ENCODE data around the gene RFX5.

The RFX5 gene

DNA sequence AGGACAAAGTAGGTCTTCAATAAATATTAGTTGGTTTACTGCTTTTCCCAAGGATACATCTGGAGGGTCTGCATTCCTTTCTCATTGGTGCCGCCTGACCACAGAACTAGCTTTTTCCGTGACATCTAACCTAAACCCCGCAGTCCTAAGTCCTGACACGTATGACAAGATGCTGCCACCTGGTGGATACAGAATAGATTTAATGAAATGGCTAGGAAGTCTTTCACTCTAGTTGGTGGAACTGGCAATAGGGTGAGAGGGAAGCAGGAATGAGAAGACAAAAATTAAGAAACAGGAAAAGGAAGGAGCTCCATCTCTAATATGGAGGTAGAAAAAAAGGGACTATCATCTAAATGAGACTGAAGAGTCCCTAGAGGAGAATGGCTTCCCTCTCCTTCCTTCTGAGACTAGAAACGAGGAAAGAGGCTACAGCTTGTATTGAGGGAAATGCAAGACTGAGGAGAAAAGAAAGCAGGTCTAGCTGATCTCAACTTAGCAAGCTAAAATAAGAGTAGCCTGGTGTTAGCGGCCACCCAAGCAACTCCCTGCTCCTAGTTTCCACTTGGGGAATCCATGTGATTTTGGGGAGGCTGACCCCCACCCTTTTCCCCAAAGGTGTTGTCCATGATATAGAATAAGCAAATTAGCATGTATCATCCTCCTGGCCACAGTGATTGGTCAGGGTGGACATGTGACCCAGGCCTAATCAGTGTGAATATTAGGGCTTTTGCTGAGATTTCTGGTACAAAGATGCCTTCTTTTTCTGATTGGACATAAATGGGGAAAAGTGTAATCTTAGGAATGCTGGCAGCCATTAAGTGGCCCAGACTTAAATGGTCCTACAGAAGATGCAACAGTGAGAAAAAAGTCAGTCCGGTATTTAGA is 5.9 kb downstream of the RFX5 start:
- TF ChIP-seq, protein P1, sequence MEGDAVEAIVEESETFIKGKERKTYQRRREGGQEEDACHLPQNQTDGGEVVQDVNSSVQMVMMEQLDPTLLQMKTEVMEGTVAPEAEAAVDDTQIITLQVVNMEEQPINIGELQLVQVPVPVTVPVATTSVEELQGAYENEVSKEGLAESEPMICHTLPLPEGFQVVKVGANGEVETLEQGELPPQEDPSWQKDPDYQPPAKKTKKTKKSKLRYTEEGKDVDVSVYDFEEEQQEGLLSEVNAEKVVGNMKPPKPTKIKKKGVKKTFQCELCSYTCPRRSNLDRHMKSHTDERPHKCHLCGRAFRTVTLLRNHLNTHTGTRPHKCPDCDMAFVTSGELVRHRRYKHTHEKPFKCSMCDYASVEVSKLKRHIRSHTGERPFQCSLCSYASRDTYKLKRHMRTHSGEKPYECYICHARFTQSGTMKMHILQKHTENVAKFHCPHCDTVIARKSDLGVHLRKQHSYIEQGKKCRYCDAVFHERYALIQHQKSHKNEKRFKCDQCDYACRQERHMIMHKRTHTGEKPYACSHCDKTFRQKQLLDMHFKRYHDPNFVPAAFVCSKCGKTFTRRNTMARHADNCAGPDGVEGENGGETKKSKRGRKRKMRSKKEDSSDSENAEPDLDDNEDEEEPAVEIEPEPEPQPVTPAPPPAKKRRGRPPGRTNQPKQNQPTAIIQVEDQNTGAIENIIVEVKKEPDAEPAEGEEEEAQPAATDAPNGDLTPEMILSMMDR (IDR thresholded peaks at IDR 0.05; ENCODE audit: insufficient read depth, low read length, missing control alignments): peak; percentile 46
- H3K4me3 ChIP-seq (ENCODE audit: low read depth, low read length): no peak overlapping the region
- CTCF ChIA-PET: interaction anchor here (0.7 to 11.2 kb wide), 45 partner anchors 10 to 243 kb away, joined by 3 to 748 read pairs (median 5); partner anchors contain the start of genes PI4KB, PIP5K1A, PSMB4 and PSMD4
- POLR2A ChIA-PET: interaction anchor here (0.9 to 1.3 kb wide), 5 partner anchors 20 to 60 kb away, joined by 3 to 6 read pairs (median 4); partner anchors contain the start of gene ZNF687
- peak; percentile 45 for DNase-seq (ENCODE audit: low read depth, low spot score)

DNA sequence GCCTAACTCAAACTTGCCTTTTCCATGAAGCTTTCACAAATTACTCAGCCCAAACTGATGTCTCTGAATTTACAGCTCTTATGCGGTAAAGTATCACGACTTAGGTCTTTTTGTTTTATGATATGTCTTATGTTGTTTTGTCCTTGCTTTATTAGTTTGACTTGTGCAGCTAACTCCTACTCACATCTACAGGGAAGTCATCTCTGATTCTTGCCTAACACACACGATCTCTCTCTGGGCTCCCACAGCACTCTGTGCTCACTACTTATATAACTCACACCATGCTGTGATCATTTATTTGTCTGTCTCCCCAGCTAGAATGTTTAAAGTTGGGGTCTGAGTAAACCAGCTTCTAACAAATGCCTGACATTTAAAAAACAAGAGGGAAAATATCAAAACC is 10.5 kb downstream of the RFX5 start:
- CTCF ChIA-PET: interaction anchor here (1.0 to 11.2 kb wide), 3 partner anchors 9 to 55 kb away, joined by 3 to 748 read pairs (median 235); partner anchors contain the start of gene PI4KB
- TF ChIP-seq, protein P1 (IDR thresholded peaks at IDR 0.05; ENCODE audit: insufficient read depth, low read length, missing control alignments): no peak
- POLR2A ChIA-PET: interaction anchor here (0.9 kb wide), 1 partner anchor 10 kb away, joined by 3 read pairs; no protein-coding TSS in a partner anchor
- DNase-seq (ENCODE audit: low read depth, low spot score): no peak
- no peak overlapping the region for H3K4me3 ChIP-seq (ENCODE audit: low read depth, low read length)

DNA sequence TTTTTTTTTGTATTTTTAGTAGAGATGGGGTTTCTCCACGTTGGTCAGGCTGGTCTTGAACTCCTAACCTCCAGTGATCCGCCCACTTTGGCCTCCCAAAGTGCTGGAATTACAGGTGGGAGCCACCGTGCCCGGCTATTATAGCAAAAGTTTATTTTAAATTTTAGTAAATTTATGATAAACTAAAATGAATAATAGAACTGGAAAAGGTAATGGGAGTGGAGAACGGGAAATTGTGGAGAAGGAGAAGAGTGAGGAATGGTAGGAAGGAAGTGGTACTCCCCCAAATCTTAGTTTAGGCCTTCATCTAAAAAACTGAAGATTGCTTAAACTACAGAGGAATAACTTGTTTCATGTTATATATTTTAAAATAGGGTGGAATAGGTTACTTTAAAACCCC is 12.2 kb downstream of the RFX5 start:
- H3K4me3 ChIP-seq (ENCODE audit: low read depth, low read length): no peak overlapping the region
- ChIA-PET POLR2A (no interaction called here), CTCF (interaction anchor here (15.5 kb wide), 1 partner anchor 6 kb away, joined by 235 read pairs; no protein-coding TSS in a partner anchor)
- DNase-seq (ENCODE audit: low read depth, low spot score): no peak
- TF ChIP-seq, protein P1 (IDR thresholded peaks at IDR 0.05; ENCODE audit: insufficient read depth, low read length, missing control alignments): no peak

DNA sequence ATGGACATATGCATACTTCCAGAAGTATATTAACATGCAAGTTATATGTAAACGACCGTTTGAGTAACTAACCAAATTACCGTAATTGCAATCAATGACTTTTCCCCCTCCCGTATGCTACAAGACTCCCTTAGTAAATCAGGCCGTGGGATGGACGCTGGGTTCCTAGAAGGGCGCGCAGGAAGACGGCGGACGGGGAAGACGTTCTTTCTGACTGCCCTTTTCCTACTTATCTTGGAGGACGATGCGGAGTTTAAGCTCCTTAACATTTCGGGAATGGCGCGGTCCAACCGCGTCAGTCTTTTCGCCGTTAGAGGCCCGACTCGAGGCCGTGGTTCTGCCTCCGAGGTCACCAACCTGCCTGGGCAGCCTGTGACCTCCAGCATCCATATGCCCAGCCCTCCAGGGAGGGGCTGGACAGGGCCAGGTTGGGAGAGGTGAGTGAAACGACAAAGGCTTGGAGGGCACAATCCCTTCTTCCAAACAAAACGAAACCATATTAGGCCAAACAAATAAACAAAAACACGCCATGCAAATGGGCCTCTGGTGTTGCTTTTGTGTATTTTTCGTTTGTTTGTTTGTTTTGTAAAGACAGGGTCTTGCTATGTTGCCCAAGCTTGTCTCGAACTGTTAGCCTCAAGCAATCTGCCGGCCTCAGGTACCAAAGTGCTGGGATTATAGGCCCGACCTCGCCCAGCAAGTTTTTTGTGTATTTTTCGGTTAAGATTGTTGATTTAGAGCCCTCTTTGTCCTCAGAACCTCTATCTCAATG is 19.0 kb downstream of the RFX5 start:
- DNase-seq (ENCODE audit: low read depth, low spot score): no peak
- CTCF ChIA-PET: interaction anchor here (1.0 to 15.5 kb wide), 5 partner anchors 12 to 27 kb away, joined by 3 to 235 read pairs (median 47); no protein-coding TSS in a partner anchor

DNA sequence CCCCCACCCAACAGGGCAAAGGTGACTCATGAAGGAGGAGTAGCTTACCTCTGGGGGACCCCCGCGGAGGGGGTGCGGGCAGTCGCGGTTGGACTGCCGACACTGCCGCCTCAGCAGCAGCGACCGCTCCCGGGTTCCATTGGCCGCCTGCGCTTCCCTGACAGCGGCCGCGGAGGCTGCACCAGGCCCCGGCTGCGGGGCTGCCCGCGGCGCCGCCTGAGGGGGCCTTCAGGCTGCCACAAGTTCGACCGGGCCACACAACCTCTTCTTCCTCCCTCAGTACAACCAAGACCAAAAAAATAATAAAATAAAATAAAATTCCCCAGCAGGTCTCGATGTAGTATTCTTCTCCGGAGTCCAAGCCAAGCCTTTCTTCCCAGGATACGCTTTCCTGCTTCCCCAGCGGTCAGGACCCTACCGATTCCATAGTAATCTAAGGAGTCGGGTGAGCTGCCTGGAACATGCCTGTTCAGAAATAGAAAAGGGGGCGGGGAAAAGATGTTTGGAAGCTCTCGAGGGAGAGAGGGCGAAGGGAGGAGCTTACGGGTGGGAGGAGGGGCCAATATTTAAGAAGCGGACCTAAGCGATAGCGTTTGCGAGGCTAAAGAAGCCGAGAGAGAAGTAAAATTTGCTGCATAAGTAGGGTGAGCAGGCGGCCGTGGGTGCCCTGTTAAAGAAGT is 19.7 kb downstream of the RFX5 start, which contains the start of gene PI4KB:
PI4KB (minus strand) TSS at position 194 of the 680 bp plus-strand sequence. CDS start 10,935 bp downstream, outside the sequence.
- TF ChIP-seq, protein P1 (IDR thresholded peaks at IDR 0.05; ENCODE audit: insufficient read depth, low read length, missing control alignments): no peak
- ChIA-PET CTCF (interaction anchor here (0.8 to 15.5 kb wide), 9 partner anchors 11 to 228 kb away, joined by 3 to 235 read pairs (median 5); no protein-coding TSS in a partner anchor), POLR2A (interaction anchor here (0.6 to 2.5 kb wide), 8 partner anchors 10 to 138 kb away, joined by 3 to 28 read pairs (median 4); partner anchors contain the start of genes VPS72 and ZNF687)
- peak within 1 kb of the TSS; percentile 81 for H3K4me3 ChIP-seq (ENCODE audit: low read depth, low read length)
- DNase-seq (ENCODE audit: low read depth, low spot score): peak; percentile 82

More for the DNA sequence above, 19.0 kb downstream of the RFX5 start:
- POLR2A ChIA-PET: interaction anchor here (1.7 to 2.5 kb wide), 3 partner anchors 15 to 47 kb away, joined by 8 to 28 read pairs (median 17); partner anchors contain the start of gene ZNF687
- H3K4me3 ChIP-seq (ENCODE audit: low read depth, low read length): peak overlapping the region; percentile 81
- TF ChIP-seq, protein P1 (IDR thresholded peaks at IDR 0.05; ENCODE audit: insufficient read depth, low read length, missing control alignments): no peak

Measured in AG04449 (cell line).